Measurements from ENCODE around the gene USP37. TPM values are rescaled to one million over a fixed set of nuclear protein-coding genes. Genes with fewer than 3 reads are reported as not detected.

Gene USP37
- total and polyA plus RNA-seq, 2 of the 4 experiments (the other 2 are of a cell fraction) = 1.6 to 6.5 TPM

GRCh38 chr2:218558986-218559385 is 9.2 kb downstream of the USP37 start:
- no peak overlapping the region for H4K91ac ChIP-seq (ENCODE audit: insufficient read depth, low read depth, low read length)
- no peak overlapping the region for H2BK15ac ChIP-seq (ENCODE audit: low read depth, low read length)
- no peak overlapping the region for H2BK20ac ChIP-seq (ENCODE audit: low read depth, low read length)
- peaks cover 18% of the 10 kb centered on the region for H3K36me3 ChIP-seq (ENCODE audit: control insufficient read depth, insufficient read depth, low read length)
- H3K14ac ChIP-seq (replicated peaks; ENCODE audit: low read depth, low read length) = no peak overlapping the region
- no peak overlapping the region for H3K4me2 ChIP-seq (ENCODE audit: low read depth, low read length)
- no peaks in the 10 kb centered on the region for H4K20me1 ChIP-seq (ENCODE audit: insufficient read depth, low read length)
- TF ChIP-seq RAD21 (IDR thresholded peaks at IDR 0.05; ENCODE audit: low read length) = no peak
- TF ChIP-seq CEBPB (IDR thresholded peaks at IDR 0.05; ENCODE audit: low read depth, low read length) = no peak
- TF ChIP-seq ELK1 (IDR thresholded peaks at IDR 0.05; ENCODE audit: borderline replicate concordance, low read depth, low read length) = no peak
- no peak overlapping the region for H2AK9ac ChIP-seq (replicated peaks; ENCODE audit: low read depth, low read length, poor library complexity)
- no peak overlapping the region for H3K9ac ChIP-seq (ENCODE audit: low read depth, low read length)
- H3K4me3 ChIP-seq (ENCODE audit: insufficient read depth, low read depth, low read length) = no peak overlapping the region
- no peak overlapping the region for H3K18ac ChIP-seq (ENCODE audit: low read depth, low read length)
- H3K9me3 ChIP-seq (ENCODE audit: control insufficient read depth, insufficient read depth, low read length) = no peaks in the 10 kb centered on the region
- H2BK5ac ChIP-seq (ENCODE audit: low read depth, low read length, poor library complexity, severe bottlenecking) = no peak overlapping the region
- WGBS, 2 experiments (ENCODE audit: extremely low coverage in 2 of 2, insufficient read length in 1 of 2) = 100% methylated on average over 1 of the region's 3 CpGs; no CpG with 5 or more reads in 1 of the 2 experiments
- no peak for ATAC-seq (ENCODE audit: low read depth)
- H3K27ac ChIP-seq (ENCODE audit: insufficient read depth, low read length) = no peak overlapping the region
- no peak for DNase-seq
- H2AK5ac ChIP-seq (ENCODE audit: low read depth, low read length) = no peak overlapping the region
- no peak overlapping the region for H2BK120ac ChIP-seq (ENCODE audit: low read depth, low read length)
- ChIA-PET CTCF (no interaction called here), POLR2A (ENCODE audit: unreplicated experiment) (no interaction called here)
- no peak overlapping the region for H4K5ac ChIP-seq (ENCODE audit: low read depth, low read length)
- H3K56ac ChIP-seq (ENCODE audit: extremely low read depth, insufficient read depth, low read length) = no peak overlapping the region
- no peak overlapping the region for H3K23ac ChIP-seq (ENCODE audit: low read depth, low read length)
- H3K4me1 ChIP-seq (ENCODE audit: control insufficient read depth, insufficient read depth, low read length) = no peaks in the 10 kb centered on the region
- H3K4ac ChIP-seq (ENCODE audit: low read depth, low read length) = no peak overlapping the region
- 0 out of 2 replicates have a peak, but pooled peaks cover 3% of the 10 kb centered on the region for H3K9me1 ChIP-seq (ENCODE audit: insufficient read depth, low read length)
- no peaks in the 10 kb centered on the region for H3K27me3 ChIP-seq (ENCODE audit: control insufficient read depth, insufficient read depth, low read length)
- in situ Hi-C loops (cut with MboI; ENCODE audit: low sequenced_read_pairs) (no loop called here), intact Hi-C loops (cut with micrococcal nuclease) (no loop called here), dilution Hi-C loops (cut with HindIII; ENCODE audit: low sequenced_read_pairs, unreplicated experiment) (no loop called here)
- BruUV-seq (replicated peaks) = no TSS peak
- H2AFZ ChIP-seq (replicated peaks; ENCODE audit: low read length, poor library complexity) = no peak overlapping the region
- peaks cover 11 to 16% of the 10 kb centered on the region in 2 experiments; a peak in 2 of 4 replicates for H3K79me1 ChIP-seq (ENCODE audit: low read depth in 1 of 2, low read length in 2 of 2)
- no peak overlapping the region for H4K8ac ChIP-seq (ENCODE audit: low read depth in 2 of 2, low read length in 2 of 2)

All from IMR-90 (cell line).